ENCODE data around the gene MAP3K2.

Gene MAP3K2

GRCh38 chr2:127407091-127407490, 19.3 kb upstream of the MAP3K2 start:
- no peak for DNase-seq (ENCODE audit: low read depth in 2 of 2)

GRCh38 chr2:127406454-127406853, 18.7 kb upstream of the MAP3K2 start:
- DNase-seq (ENCODE audit: low read depth in 2 of 2): no peak

- no peak for DNase-seq (ENCODE audit: low read depth in 2 of 2)
Measured at GRCh38 chr2:127405255-127405610, 17.5 kb upstream of the MAP3K2 start.

- DNase-seq (ENCODE audit: low read depth in 2 of 2): no peak
Measured at GRCh38 chr2:127404466-127405254, 16.9 kb upstream of the MAP3K2 start.

- no peak for DNase-seq (ENCODE audit: low read depth in 2 of 2)
Measured at GRCh38 chr2:127403460-127403859, 15.7 kb upstream of the MAP3K2 start.

GRCh38 chr2:127401757-127402695, 14.3 kb upstream of the MAP3K2 start:
- peak in 1 of 2 donors; percentile 36 for DNase-seq (ENCODE audit: low read depth in 2 of 2)

- no peak for DNase-seq (ENCODE audit: low read depth in 2 of 2)
Measured at GRCh38 chr2:127400897-127401756, 13.4 kb upstream of the MAP3K2 start.

GRCh38 chr2:127400533-127400896, 12.7 kb upstream of the MAP3K2 start:
- no peak for DNase-seq (ENCODE audit: low read depth in 2 of 2)

GRCh38 chr2:127398239-127398590, 10.4 kb upstream of the MAP3K2 start:
- peak in 1 of 2 donors; percentile 58 for DNase-seq (ENCODE audit: low read depth in 2 of 2)

- no peak for DNase-seq (ENCODE audit: low read depth in 2 of 2)
Measured at GRCh38 chr2:127397568-127398238, 9.9 kb upstream of the MAP3K2 start.

GRCh38 chr2:127394492-127394891, 6.7 kb upstream of the MAP3K2 start:
- DNase-seq (ENCODE audit: low read depth in 2 of 2): no peak

GRCh38 chr2:127392828-127393578, 5.2 kb upstream of the MAP3K2 start:
- DNase-seq (ENCODE audit: low read depth in 2 of 2): no peak

- DNase-seq (ENCODE audit: low read depth in 2 of 2): no peak
Measured at GRCh38 chr2:127392133-127392827, 4.5 kb upstream of the MAP3K2 start.

- no peak for DNase-seq (ENCODE audit: low read depth in 2 of 2)
Measured at GRCh38 chr2:127389778-127390435, 2.1 kb upstream of the MAP3K2 start.

GRCh38 chr2:127388423-127389164, 819 bp upstream of the MAP3K2 start:
- peak in 1 of 2 donors; percentile 19 for DNase-seq (ENCODE audit: low read depth in 2 of 2)

GRCh38 chr2:127386764-127387654, 766 bp downstream of the MAP3K2 start:
- peak; percentile 62 to 73 for DNase-seq (ENCODE audit: low read depth in 2 of 2)

- no peak for DNase-seq (ENCODE audit: low read depth in 2 of 2)
Measured at GRCh38 chr2:127386246-127386645, 1.5 kb downstream of the MAP3K2 start.

GRCh38 chr2:127384529-127384928, 3.2 kb downstream of the MAP3K2 start:
- DNase-seq (ENCODE audit: low read depth in 2 of 2): no peak

All from stimulated activated CD4-positive, alpha-beta T cell treated with anti-CD3 and anti-CD28 coated beads, Interleukin-4, amount 100 ng/mL, for 48 hours (primary cell).